GM23338 (cell line): ENCODE measurements around the gene MCM3AP. TPM values are rescaled to one million over a fixed set of nuclear protein-coding genes. Genes with fewer than 3 reads are reported as not detected.

Experiments used
- ATAC-seq: fragments of 200-7000 bp; cut with Tn5 transposase; 3 replicates; pipeline ENCODE4 v1.9.1; 2020
- DNase-seq: peaks from one replicate; pipeline ENCODE4 v3.0.0-alpha.2; 2015; ENCODE audit warnings: low spot score
- H2AFZ ChIP-seq: fragments of 200-600 bp; sonication (generic); 2 replicates; pipeline ENCODE4 v1.8.0; 2016; ENCODE audit warnings: antibody characterized with exemption, mild to moderate bottlenecking, moderate library complexity
- H3F3A ChIP-seq: fragments of 200-600 bp; sonication (generic); replicated peaks from 2 replicates; pipeline ENCODE4 v1.8.0; 2017; ENCODE audit warnings: antibody characterized with exemption, mixed run types, low read depth
- H3K27ac ChIP-seq: fragments of 200-600 bp; sonication (generic); 2 replicates; pipeline ENCODE4 v1.6.1; 2016; ENCODE audit warnings: low read depth
- H3K27me3 ChIP-seq: fragments of 200-600 bp; sonication (generic); 2 replicates; pipeline ENCODE4 v1.8.0; 2016; ENCODE audit warnings: mild to moderate bottlenecking, mixed run types, moderate library complexity; ENCODE audit not compliant: insufficient read depth
- H3K36me3 ChIP-seq: fragments of 200-600 bp; sonication (generic); 2 replicates; pipeline ENCODE4 v1.8.0; 2016; ENCODE audit warnings: mild to moderate bottlenecking; ENCODE audit not compliant: insufficient read depth
- H3K4me1 ChIP-seq: fragments of 200-600 bp; sonication (generic); 2 replicates; pipeline ENCODE4 v1.8.0; 2016; ENCODE audit warnings: mild to moderate bottlenecking, moderate library complexity; ENCODE audit not compliant: insufficient read depth
- H3K4me2 ChIP-seq: fragments of 200-600 bp; sonication (generic); 2 replicates; pipeline ENCODE4 v1.7.1; 2017; ENCODE audit warnings: mixed run types
- H3K4me3 ChIP-seq: fragments of 200-600 bp; sonication (generic); 2 replicates; pipeline ENCODE4 v1.6.1; 2016; ENCODE audit warnings: mixed run types
- H3K79me2 ChIP-seq: fragments of 200-600 bp; sonication (generic); replicated peaks from 2 replicates; pipeline ENCODE4 v1.8.0; 2017; ENCODE audit warnings: mild to moderate bottlenecking; ENCODE audit not compliant: insufficient read depth
- H3K9me2 ChIP-seq: fragments of 200-600 bp; sonication (generic); 2 replicates; pipeline ENCODE4 v1.8.0; 2017; ENCODE audit not compliant: insufficient read depth
- H4K20me1 ChIP-seq: fragments of 200-600 bp; sonication (generic); replicated peaks from 2 replicates; pipeline ENCODE4 v1.8.0; 2017; ENCODE audit warnings: mild to moderate bottlenecking; ENCODE audit not compliant: insufficient read depth
- H3K27ac Mint-ChIP-seq: 2 replicates; pipeline ENCODE4 v1.8.0; 2020; ENCODE audit warnings: inconsistent platforms, mild to moderate bottlenecking, moderate library complexity, mixed read lengths
- H3K27me3 Mint-ChIP-seq: 3 replicates; pipeline ENCODE4 v1.8.0; 2022; ENCODE audit warnings: low read depth, mild to moderate bottlenecking, moderate library complexity, mixed read lengths, inconsistent platforms; ENCODE audit not compliant: insufficient read depth, poor library complexity
- H3K36me3 Mint-ChIP-seq: 3 replicates; pipeline ENCODE4 v1.8.0; 2021; ENCODE audit warnings: low read depth, mild to moderate bottlenecking, inconsistent platforms, moderate library complexity, mixed read lengths
- H3K4me1 Mint-ChIP-seq: 3 replicates; pipeline ENCODE4 v1.8.0; 2020; ENCODE audit warnings: mild to moderate bottlenecking, inconsistent platforms, mixed read lengths
- H3K4me3 Mint-ChIP-seq: 3 replicates; pipeline ENCODE4 v1.8.0; 2021; ENCODE audit warnings: moderate library complexity, mild to moderate bottlenecking, inconsistent platforms, mixed read lengths
- H3K9me3 Mint-ChIP-seq: 3 replicates; pipeline ENCODE4 v1.8.0; 2020; ENCODE audit warnings: moderate library complexity, mild to moderate bottlenecking, inconsistent platforms, mixed read lengths
- CTCF ChIP-seq, 2 experiments: fragments of 200-600 bp in 1 of 2; sonication (generic) in 1 of 2; conservative IDR thresholded peaks; 2 replicates each; pipeline versions ENCODE4 v1.5.1 to v1.6.1; 2016 to 2017; ENCODE audit warnings: antibody characterized with exemption in 2 of 2, low read depth in 2 of 2, mild to moderate bottlenecking in 2 of 2, moderate library complexity in 1 of 2
- NANOG ChIP-seq: IDR thresholded peaks from 2 replicates; pipeline ENCODE4 v1.6.1; 2016; ENCODE audit warnings: antibody characterized with exemption, borderline replicate concordance
- REST ChIP-seq: IDR thresholded peaks from one replicate; pipeline ENCODE4 v1.6.1; 2018; ENCODE audit warnings: antibody characterized with exemption; ENCODE audit not compliant: unreplicated experiment
- STAT1 ChIP-seq: IDR thresholded peaks from one replicate; pipeline ENCODE4 v1.6.1; 2016; ENCODE audit warnings: antibody characterized with exemption; ENCODE audit not compliant: unreplicated experiment
- ZNF114 ChIP-seq: fragments of 250-450 bp; sonication (Bioruptor Pico); IDR thresholded peaks from 2 replicates; pipeline ENCODE4 v1.5.0; 2020; ENCODE audit warnings: mild to moderate bottlenecking, moderate library complexity
- polyA plus RNA-seq: library from polyadenylated mRNA; unstranded; fragments of >200 nt; fragmentation: Nextera tagmentation; extraction: Ambion mirVana; gene quantifications from 2 replicates; pipeline ENCODE4 v1.2.1, GENCODE V29; 2016
- total RNA-seq: library from RNA; depleted of rRNA; stranded (reverse); fragments of >200 nt; shearing (Covaris generic); gene quantifications from 2 replicates; pipeline ENCODE4 v1.2.3, GENCODE V29; 2014
- TF ChIP-seq, protein P1 (sequence below): IDR thresholded peaks from 2 replicates; pipeline ENCODE4 v1.6.1; 2016; ENCODE audit warnings: antibody characterized with exemption

MCM3AP gene
- total and polyA plus RNA-seq, 2 experiments from 2014 or later: 39.2 to 123 TPM

GRCh38 chr21:46264690-46265144 lies 20.7 kb downstream of the MCM3AP start:
- no peak overlapping the region for H2AFZ ChIP-seq
- H3K36me3 Mint-ChIP-seq: peaks cover 77% of the 10 kb centered on the region
- H3K9me3 Mint-ChIP-seq: no peaks in the 10 kb centered on the region
- H3K4me3 Mint-ChIP-seq: no peak overlapping the region
- H3K79me2 ChIP-seq: no peaks in the 10 kb centered on the region
- H3K27me3 ChIP-seq: no peaks in the 10 kb centered on the region
- no peaks in the 10 kb centered on the region for H3K4me1 ChIP-seq
- H3K4me2 ChIP-seq: no peak overlapping the region
- peaks cover 9% of the 10 kb centered on the region; the same call in 1 of the 2 replicates for H4K20me1 ChIP-seq
- H3K27ac ChIP-seq: no peak overlapping the region
- no peak overlapping the region for H3K27ac Mint-ChIP-seq
- peak; percentile 23 for DNase-seq
- ATAC-seq: peak; percentile 59
- H3F3A ChIP-seq: 0 out of 2 replicates have a peak, but pooled peaks cover 6% of the 10 kb centered on the region
- H3K9me2 ChIP-seq: no peaks in the 10 kb centered on the region
- H3K4me3 ChIP-seq: no peak overlapping the region
- no peak for TF ChIP-seq REST
- peak in 1 of 2 experiments; percentile 40; a peak in 2 of 4 replicates for TF ChIP-seq CTCF (conservative IDR thresholded peaks at IDR 0.05; ENCODE audit: low read depth in 2 of 2)
- TF ChIP-seq STAT1: no peak
- H3K4me1 Mint-ChIP-seq: no peaks in the 10 kb centered on the region
- H3K27me3 Mint-ChIP-seq: peaks cover 4% of the 10 kb centered on the region
- H3K36me3 ChIP-seq: peaks cover 29% of the 10 kb centered on the region

GRCh38 chr21:46264046-46264689 lies 21.2 kb downstream of the MCM3AP start:
- H3K4me2 ChIP-seq: no peak overlapping the region
- H3K27me3 ChIP-seq: no peaks in the 10 kb centered on the region
- no peaks in the 10 kb centered on the region for H3K9me3 Mint-ChIP-seq
- H3K36me3 ChIP-seq: peaks cover 27% of the 10 kb centered on the region
- no peak overlapping the region for H3K4me3 Mint-ChIP-seq
- H3K79me2 ChIP-seq: no peaks in the 10 kb centered on the region
- H3K27ac Mint-ChIP-seq: no peak overlapping the region
- H2AFZ ChIP-seq: no peak overlapping the region
- peaks cover 9% of the 10 kb centered on the region; the same call in 1 of the 2 replicates for H4K20me1 ChIP-seq
- H3K4me3 ChIP-seq: no peak overlapping the region
- H3K27me3 Mint-ChIP-seq: peaks cover 3% of the 10 kb centered on the region
- no peak for ATAC-seq
- H3F3A ChIP-seq: 0 out of 2 replicates have a peak, but pooled peaks cover 6% of the 10 kb centered on the region
- no peak for TF ChIP-seq ZNF114 (CRISPR knock-in tag)
- TF ChIP-seq, protein P1, sequence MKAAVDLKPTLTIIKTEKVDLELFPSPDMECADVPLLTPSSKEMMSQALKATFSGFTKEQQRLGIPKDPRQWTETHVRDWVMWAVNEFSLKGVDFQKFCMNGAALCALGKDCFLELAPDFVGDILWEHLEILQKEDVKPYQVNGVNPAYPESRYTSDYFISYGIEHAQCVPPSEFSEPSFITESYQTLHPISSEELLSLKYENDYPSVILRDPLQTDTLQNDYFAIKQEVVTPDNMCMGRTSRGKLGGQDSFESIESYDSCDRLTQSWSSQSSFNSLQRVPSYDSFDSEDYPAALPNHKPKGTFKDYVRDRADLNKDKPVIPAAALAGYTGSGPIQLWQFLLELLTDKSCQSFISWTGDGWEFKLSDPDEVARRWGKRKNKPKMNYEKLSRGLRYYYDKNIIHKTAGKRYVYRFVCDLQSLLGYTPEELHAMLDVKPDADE: no peak
- TF ChIP-seq NANOG: no peak
- no peak for DNase-seq
- H3K9me2 ChIP-seq: no peaks in the 10 kb centered on the region
- no peaks in the 10 kb centered on the region for H3K4me1 Mint-ChIP-seq
- H3K27ac ChIP-seq: no peak overlapping the region
- no peaks in the 10 kb centered on the region for H3K4me1 ChIP-seq
- H3K36me3 Mint-ChIP-seq: peaks cover 77% of the 10 kb centered on the region
